ENCODE results near the gene MITF.
"Not testable (repeated sequence)": the region's sequence is repeated elsewhere in the genome, so short reads cannot be mapped to it uniquely, and the experiment has no call there.

The MITF gene

DNA sequence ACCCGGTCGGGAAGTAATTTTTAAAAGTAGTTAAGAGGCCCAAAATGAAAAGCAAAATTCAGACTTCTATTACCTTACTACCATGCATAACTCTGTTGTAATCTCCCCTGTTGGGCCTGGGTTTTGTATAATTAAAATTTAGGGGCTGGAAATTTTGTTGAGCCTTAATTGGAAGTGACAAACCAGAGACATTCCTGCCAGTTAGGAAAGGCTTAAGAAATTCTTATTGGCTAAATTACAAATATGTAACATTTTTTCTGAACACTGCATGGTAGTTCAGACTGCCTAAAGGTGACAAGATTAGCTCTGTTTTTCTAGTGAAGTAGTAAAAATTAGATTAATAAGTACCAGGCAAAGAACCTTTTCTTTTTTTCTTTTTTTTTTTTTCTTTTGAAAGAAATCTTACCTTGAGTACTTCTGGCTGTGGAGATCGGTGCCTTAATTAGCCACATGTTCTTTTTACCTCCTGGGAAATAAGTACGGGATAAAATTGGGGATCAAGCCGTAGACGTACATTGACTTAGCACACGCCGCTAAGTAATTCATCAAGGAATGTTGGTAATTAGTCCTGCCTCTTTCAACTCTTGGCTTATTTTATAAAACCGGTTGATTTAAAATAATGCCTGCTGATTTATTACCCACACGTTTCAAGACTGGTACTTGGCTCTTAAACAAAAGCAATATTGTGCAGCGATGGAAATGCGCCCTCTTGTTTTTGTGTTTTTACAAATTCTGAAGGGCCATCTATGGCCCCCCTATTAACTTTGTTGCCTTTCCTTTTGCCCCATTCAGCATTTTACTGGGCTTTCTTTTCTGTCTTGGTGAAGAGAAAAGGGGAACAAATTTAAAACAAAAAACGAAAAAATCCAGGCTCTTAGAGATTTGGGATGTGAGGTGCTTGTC is 149.0 kb downstream of the MITF start:
- no peaks in the 10 kb centered on the region for H3K4me1 Mint-ChIP-seq (ENCODE audit: low read depth)
- no peaks in the 10 kb centered on the region for H3K9me3 Mint-ChIP-seq
- H3K27me3 Mint-ChIP-seq (ENCODE audit: low read depth), result no peaks in the 10 kb centered on the region
- H3K36me3 Mint-ChIP-seq (ENCODE audit: low read depth), result no peaks in the 10 kb centered on the region
- H3K4me3 Mint-ChIP-seq, result no peak overlapping the region
- no peak overlapping the region for H3K27ac Mint-ChIP-seq

DNA sequence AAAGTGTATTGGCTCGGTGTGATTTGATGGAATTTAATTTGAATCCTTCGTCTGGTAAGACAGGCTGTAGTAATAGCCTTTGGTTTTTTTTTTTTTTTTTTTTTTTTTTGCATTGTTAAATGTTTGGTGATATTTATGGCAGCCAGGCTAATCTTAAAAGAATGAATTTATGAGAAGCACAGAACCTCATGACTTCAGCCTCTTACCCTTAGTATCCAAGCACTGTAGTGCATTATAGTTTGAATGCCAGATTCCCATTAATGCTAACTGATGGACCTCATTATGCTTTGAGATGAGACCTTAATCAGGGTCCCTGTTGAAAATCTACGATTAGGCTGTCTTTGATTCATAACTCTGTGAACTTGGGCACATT is 149.7 kb downstream of the MITF start:
- no peaks in the 10 kb centered on the region for H3K36me3 Mint-ChIP-seq (ENCODE audit: low read depth)
- H3K4me3 Mint-ChIP-seq, result no peak overlapping the region
- H3K27ac Mint-ChIP-seq, result no peak overlapping the region
- no peaks in the 10 kb centered on the region for H3K9me3 Mint-ChIP-seq
- no peaks in the 10 kb centered on the region for H3K27me3 Mint-ChIP-seq (ENCODE audit: low read depth)
- no peaks in the 10 kb centered on the region for H3K4me1 Mint-ChIP-seq (ENCODE audit: low read depth)

DNA sequence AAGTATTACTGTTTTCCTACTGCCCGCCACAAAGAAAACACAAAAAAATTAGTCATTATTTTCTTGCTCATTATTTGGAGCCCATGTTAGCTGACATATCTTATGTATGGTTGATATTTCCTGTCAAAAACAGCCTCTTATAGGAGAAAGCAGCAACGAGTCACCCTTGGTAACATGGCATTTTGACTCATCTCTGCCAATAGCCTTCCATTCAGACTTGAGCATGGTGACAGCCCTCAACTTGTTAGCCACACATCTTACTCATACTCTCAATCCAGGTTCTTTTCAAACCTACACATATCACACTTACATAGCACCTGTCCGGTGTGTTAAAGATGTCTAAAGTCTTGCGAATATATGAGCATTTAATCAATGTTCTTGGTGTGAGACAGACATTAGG is 150.8 kb downstream of the MITF start:
- Mint-ChIP-seq H3K36me3 (ENCODE audit: low read depth) (no peaks in the 10 kb centered on the region), H3K4me3 (no peak overlapping the region), H3K4me1 (ENCODE audit: low read depth) (no peaks in the 10 kb centered on the region), H3K27ac (no peak overlapping the region), H3K27me3 (ENCODE audit: low read depth) (no peaks in the 10 kb centered on the region), H3K9me3 (no peaks in the 10 kb centered on the region)

DNA sequence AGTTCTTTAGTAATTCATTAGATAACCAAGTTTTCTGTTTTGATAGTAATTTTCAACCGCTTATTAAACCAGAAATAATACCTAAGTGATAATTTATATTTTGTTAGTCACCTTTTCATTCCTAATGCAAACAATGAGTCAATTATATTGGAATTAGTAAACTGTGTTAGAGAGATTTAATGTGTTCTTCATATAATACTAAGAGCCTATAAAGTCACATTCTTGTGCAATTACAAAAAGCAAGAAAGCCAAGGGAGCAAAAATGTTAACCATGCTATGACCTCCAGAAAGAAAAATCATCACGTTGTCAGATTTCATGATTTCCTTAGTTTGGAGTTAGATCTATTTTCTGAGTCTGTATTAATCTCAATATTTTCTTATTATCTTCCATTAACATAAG is 151.4 kb downstream of the MITF start:
- Mint-ChIP-seq H3K9me3 (no peaks in the 10 kb centered on the region), H3K27ac (no peak overlapping the region), H3K36me3 (ENCODE audit: low read depth) (no peaks in the 10 kb centered on the region), H3K4me1 (ENCODE audit: low read depth) (no peaks in the 10 kb centered on the region), H3K4me3 (no peak overlapping the region), H3K27me3 (ENCODE audit: low read depth) (no peaks in the 10 kb centered on the region)

DNA sequence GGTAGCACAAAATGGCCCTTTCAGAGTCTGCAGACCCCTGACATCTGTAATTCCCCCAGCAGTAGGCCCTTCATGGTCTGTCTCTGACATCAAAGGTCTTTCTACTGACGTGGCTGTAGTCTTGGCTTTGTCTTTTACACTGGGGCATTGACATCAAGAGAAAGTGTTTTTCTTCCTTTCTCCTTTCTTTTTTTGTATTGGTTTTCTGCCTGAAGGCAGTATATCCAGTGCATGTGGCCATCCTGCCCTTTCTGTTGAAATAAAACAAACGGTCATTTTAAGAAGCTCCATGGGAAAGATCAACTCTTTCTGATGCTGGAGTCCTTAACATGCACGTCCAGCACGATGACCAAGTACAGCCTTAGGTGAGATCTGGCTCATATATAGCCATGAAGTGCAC is 153.4 kb downstream of the MITF start:
- no peaks in the 10 kb centered on the region for H3K27me3 Mint-ChIP-seq (ENCODE audit: low read depth)
- H3K4me1 Mint-ChIP-seq (ENCODE audit: low read depth), result no peaks in the 10 kb centered on the region
- no peaks in the 10 kb centered on the region for H3K9me3 Mint-ChIP-seq
- H3K27ac Mint-ChIP-seq, result no peak overlapping the region
- no peak overlapping the region for H3K4me3 Mint-ChIP-seq
- no peaks in the 10 kb centered on the region for H3K36me3 Mint-ChIP-seq (ENCODE audit: low read depth)

DNA sequence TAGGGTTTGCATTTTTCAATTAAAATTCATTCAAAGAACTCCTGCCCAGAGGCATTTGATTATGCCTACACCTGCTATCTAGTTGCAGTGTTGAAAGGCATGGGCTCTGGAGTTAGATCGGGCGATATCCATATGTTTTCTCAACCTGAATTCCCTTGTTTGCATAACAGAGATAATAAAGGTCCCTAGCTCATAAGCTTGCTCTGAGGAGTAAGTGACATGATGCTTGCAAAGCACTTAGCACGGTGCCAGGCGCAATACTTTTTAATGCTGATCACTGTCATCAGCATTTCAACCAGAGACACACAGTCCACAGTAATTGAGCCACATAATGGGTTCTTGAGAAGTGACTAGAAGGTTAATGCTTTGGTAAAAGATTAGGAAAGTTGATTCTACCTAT is 154.0 kb downstream of the MITF start:
- Mint-ChIP-seq H3K36me3 (ENCODE audit: low read depth) (no peaks in the 10 kb centered on the region), H3K4me1 (ENCODE audit: low read depth) (no peaks in the 10 kb centered on the region), H3K27me3 (ENCODE audit: low read depth) (no peaks in the 10 kb centered on the region), H3K4me3 (no peak overlapping the region), H3K9me3 (no peaks in the 10 kb centered on the region), H3K27ac (no peak overlapping the region)

DNA sequence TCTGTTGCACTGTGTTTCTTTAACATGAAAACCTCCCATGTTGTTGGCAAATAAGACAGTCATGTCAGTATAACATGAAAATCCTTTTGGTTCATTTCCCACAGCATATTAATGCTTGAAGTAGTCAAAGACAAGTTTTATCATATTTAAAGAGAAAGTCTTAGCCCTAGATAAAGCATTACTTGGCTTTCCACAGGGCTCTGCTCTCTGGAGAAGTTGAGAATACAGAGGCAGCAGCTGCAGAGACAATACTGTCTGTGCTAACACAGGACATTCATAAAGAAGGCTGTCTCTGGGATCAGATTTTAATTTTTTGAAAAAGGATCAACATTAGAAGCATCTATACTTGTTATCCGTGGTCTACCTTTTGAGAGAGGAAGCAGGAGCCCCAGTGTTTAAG is 156.8 kb downstream of the MITF start:
- Mint-ChIP-seq H3K27me3 (ENCODE audit: low read depth) (no peaks in the 10 kb centered on the region), H3K4me1 (ENCODE audit: low read depth) (no peaks in the 10 kb centered on the region), H3K4me3 (no peak overlapping the region), H3K36me3 (ENCODE audit: low read depth) (no peaks in the 10 kb centered on the region), H3K27ac (no peak overlapping the region), H3K9me3 (no peaks in the 10 kb centered on the region)

DNA sequence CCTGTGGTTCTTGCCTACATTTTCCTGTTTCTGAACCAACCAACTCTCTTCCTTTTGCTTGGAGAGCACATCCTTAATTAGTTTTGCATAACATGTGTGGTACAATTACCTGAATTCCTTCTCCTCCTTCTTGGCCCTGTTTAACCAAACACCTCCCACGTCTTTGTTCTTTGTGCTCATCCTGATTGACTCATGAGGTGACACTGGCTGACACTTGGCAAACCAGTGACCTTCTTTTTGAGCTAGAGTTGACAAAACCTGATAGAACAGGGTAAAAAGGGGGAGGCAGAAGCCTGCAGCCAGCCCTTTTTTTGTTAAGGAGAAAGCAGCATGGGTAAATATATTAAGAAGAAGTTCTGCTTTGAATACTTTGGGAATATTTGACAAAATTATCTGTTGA is 161.1 kb downstream of the MITF start:
- Mint-ChIP-seq H3K9me3 (no peaks in the 10 kb centered on the region), H3K4me1 (ENCODE audit: low read depth) (no peaks in the 10 kb centered on the region), H3K27me3 (ENCODE audit: low read depth) (no peaks in the 10 kb centered on the region), H3K27ac (no peak overlapping the region), H3K4me3 (no peak overlapping the region), H3K36me3 (ENCODE audit: low read depth) (no peaks in the 10 kb centered on the region)

DNA sequence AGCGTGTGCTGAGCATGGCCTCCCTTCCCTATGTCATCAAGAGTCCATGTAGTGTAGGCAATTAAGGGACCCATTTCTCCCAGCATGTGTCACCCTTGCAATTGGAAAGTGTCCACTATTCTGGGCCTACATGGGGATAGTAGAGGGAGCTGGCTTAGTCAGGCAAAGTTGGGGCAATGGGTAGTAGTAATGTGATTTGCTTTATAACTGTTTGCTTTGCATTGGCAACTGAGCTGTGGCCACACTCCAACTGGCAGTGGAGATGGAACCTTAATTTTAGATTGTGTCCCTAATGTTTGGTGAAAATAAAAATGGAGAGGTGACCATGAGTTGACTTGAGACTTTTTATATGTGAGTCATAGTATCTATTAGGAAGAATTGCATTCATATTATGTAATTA is 162.5 kb downstream of the MITF start:
- no peak overlapping the region for H3K27ac Mint-ChIP-seq

DNA sequence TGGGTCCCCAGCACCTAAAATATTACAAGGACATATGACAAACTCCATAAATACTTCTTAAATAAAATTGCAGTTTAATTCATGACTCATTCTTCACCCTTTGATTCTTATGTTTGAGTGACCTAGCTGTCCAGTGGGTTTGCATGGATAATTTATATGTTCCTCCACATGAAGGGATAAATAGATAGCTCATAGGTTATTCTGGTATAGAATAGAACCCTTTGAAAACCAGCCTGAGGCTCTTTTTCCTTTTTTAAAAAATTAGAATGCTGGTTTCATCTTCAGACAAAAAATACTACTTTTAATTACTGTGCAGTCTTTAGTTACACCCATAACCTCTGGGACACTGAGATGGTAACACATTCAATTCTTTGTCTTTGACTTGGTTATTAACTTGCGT is 163.1 kb downstream of the MITF start:
- no peaks in the 10 kb centered on the region for H3K36me3 Mint-ChIP-seq (ENCODE audit: low read depth)
- no peak overlapping the region for H3K4me3 Mint-ChIP-seq
- peaks cover 4% of the 10 kb centered on the region for H3K9me3 Mint-ChIP-seq
- H3K27me3 Mint-ChIP-seq (ENCODE audit: low read depth), result no peaks in the 10 kb centered on the region
- no peak overlapping the region for H3K27ac Mint-ChIP-seq
- no peaks in the 10 kb centered on the region for H3K4me1 Mint-ChIP-seq (ENCODE audit: low read depth)

More for the DNA sequence above, 162.5 kb downstream of the MITF start:
- H3K27me3 Mint-ChIP-seq (ENCODE audit: low read depth), result no peaks in the 10 kb centered on the region
- no peaks in the 10 kb centered on the region for H3K4me1 Mint-ChIP-seq (ENCODE audit: low read depth)
- no peaks in the 10 kb centered on the region for H3K36me3 Mint-ChIP-seq (ENCODE audit: low read depth)
- H3K9me3 Mint-ChIP-seq, result peaks cover 4% of the 10 kb centered on the region
- no peak overlapping the region for H3K4me3 Mint-ChIP-seq

DNA sequence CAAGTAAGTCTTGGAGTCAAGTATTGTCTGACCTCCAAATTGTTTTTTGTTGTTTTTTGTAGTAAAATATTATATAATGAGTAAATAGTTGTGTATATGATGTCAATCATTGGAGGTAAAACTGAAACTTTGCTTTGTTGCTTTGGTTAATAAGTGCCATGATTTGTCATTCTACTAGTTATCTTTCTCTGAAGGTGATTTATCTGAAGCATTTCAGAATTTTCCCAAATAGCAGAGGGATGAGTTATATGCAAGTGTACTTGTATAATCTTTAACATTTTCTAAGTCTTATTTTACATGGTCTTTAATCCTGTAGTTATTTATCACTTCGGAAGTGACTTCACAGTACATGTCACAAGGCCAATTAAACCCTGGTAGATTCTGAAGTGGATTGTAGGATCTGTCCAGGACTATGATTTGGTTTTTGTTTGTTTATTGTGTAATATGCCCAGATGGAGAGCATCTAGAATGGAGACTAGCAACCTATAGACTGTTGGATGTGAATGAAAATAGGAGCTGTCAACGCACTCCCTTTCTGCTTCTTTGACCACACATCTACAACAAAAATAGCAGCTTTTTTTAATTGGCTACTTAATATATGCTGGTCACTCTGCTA is 167.2 kb downstream of the MITF start:
- Mint-ChIP-seq H3K27ac (no peak overlapping the region), H3K4me3 (no peak overlapping the region), H3K4me1 (ENCODE audit: low read depth) (no peaks in the 10 kb centered on the region), H3K9me3 (peaks cover 9% of the 10 kb centered on the region), H3K27me3 (ENCODE audit: low read depth) (no peaks in the 10 kb centered on the region), H3K36me3 (ENCODE audit: low read depth) (no peaks in the 10 kb centered on the region)

DNA sequence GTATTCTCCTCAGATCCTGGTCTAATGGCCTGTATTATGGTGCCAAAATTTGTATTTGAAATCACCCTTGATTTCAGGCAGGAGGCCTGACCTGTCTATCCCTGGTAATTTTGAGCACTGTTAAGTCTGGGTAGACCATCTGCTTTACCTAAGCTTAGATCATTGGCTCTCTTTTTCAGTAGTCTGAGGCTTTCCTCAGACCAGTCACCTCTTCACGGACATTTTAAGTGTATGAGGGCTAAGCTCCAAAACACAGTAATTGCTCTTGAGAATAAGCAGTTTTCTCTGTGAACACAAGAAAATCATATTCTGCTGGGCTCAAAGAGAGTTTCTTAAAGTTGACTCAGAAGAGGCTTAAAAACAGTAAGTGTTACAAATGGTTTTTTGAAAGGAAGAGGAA is 168.3 kb downstream of the MITF start:
- H3K4me1 Mint-ChIP-seq (ENCODE audit: low read depth), result no peaks in the 10 kb centered on the region

DNA sequence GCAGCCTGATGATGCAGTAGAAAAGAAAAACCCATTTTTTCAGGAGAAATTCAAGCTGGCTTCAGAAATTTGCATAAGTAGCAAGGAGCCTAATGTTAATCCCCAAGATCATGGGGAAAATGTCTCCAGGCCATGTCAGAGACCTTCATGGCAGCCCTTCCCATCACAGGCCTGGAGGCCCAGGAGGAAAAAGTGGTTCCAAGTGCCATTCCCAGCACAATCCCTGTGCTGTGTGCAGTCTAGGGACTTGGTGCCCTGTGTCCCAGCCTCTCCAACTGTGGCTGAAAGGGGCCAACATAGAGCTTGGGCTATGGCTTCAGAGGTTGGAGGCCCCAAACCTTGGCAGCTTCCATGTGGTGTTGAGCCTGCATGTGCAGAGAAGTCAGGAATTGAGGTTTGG is 170.6 kb downstream of the MITF start:
- not testable (repeated sequence) for H3K36me3 Mint-ChIP-seq (ENCODE audit: low read depth); H3K4me3 Mint-ChIP-seq; H3K27me3 Mint-ChIP-seq (ENCODE audit: low read depth); H3K9me3 Mint-ChIP-seq; H3K27ac Mint-ChIP-seq; H3K4me1 Mint-ChIP-seq (ENCODE audit: low read depth)

More for the DNA sequence above, 168.3 kb downstream of the MITF start:
- Mint-ChIP-seq H3K36me3 (ENCODE audit: low read depth) (no peaks in the 10 kb centered on the region), H3K27me3 (ENCODE audit: low read depth) (no peaks in the 10 kb centered on the region), H3K4me3 (no peak overlapping the region), H3K27ac (no peak overlapping the region), H3K9me3 (peaks cover 9% of the 10 kb centered on the region)

DNA sequence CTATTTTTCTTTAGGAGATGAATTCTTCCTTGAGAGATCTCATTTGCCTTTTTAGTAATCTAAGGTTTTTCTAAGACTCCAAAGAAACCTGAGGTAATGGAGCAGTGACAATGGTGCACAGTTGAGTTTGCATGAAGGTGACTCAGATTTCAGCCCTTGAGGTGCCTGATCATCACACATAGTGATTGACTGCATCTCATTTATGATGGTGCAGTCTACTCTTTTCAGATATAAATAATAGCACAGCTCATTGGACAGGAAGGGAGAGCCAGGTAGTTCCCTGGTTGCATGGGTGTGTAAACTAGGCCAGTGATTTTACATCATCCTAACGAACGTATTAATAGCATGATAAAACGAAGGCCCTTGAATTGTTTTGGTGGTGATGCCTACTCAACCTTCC is 174.2 kb downstream of the MITF start:
- peaks cover 5% of the 10 kb centered on the region for H3K9me3 Mint-ChIP-seq
- H3K27ac Mint-ChIP-seq, result no peak overlapping the region
- no peaks in the 10 kb centered on the region for H3K4me1 Mint-ChIP-seq (ENCODE audit: low read depth)
- no peaks in the 10 kb centered on the region for H3K27me3 Mint-ChIP-seq (ENCODE audit: low read depth)
- H3K4me3 Mint-ChIP-seq, result no peak overlapping the region
- no peaks in the 10 kb centered on the region for H3K36me3 Mint-ChIP-seq (ENCODE audit: low read depth)

DNA sequence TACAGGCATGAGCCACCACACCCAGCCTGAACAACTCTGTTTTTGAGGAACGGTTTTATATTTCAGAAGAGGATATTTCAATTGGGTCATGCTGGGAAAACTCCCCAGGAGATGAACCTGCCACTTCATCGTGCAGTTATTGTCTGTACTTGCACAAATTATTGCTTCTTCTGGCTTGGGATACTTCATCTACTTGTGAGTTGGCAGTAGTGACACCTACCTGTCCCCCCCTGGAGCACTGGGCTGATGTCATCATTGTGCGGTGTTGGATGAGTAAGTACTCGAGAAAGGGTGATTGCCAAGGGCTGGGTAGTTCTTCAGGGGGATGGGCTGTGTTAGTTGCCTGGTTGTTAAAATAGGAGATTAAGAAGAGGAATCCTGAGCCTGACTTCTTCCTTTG is 175.1 kb downstream of the MITF start:
- Mint-ChIP-seq H3K27me3 (ENCODE audit: low read depth) (no peaks in the 10 kb centered on the region), H3K9me3 (peaks cover 2% of the 10 kb centered on the region), H3K27ac (no peak overlapping the region), H3K36me3 (ENCODE audit: low read depth) (no peaks in the 10 kb centered on the region), H3K4me1 (ENCODE audit: low read depth) (no peaks in the 10 kb centered on the region), H3K4me3 (no peak overlapping the region)
